Transverse colon (tissue), 4 donors: ENCODE results near the gene TRIM14.
A peak's percentile ranks its signal among the peaks of the same experiment; 100 is the strongest.

Experiments used
- EP300 ChIP-seq: sonication (generic); formaldehyde crosslinking; IDR thresholded peaks from one replicate; pipeline ENCODE4 v1.6.1; 2017; ENCODE audit warnings: antibody characterized with exemption, low read depth
- POLR2A ChIP-seq: fragments of 450-650 bp; IDR thresholded peaks from one replicate; pipeline ENCODE4 v1.6.1; 2016; ENCODE audit warnings: antibody characterized with exemption, mild to moderate bottlenecking, moderate library complexity
- POLR2AphosphoS5 ChIP-seq, 3 donors: sonication (generic); formaldehyde crosslinking; IDR thresholded peaks; one replicate each; pipeline ENCODE4 v1.6.1; 2016; ENCODE audit warnings: antibody characterized with exemption in 3 of 3
- TF ChIP-seq, protein P1 (sequence below), 5 experiments: fragments of 200-600 bp in 3 of 5; fragments of 450-650 bp in 2 of 5; sonication (generic) in 3 of 5; IDR thresholded peaks; 1 replicate in 2 of 5; 2 replicates in 3 of 5; pipeline ENCODE4 v1.5.1; 2016 to 2017; ENCODE audit warnings: antibody characterized with exemption in 5 of 5, inconsistent platforms in 3 of 5, mild to moderate bottlenecking in 2 of 5, moderate library complexity in 1 of 5

DNA sequence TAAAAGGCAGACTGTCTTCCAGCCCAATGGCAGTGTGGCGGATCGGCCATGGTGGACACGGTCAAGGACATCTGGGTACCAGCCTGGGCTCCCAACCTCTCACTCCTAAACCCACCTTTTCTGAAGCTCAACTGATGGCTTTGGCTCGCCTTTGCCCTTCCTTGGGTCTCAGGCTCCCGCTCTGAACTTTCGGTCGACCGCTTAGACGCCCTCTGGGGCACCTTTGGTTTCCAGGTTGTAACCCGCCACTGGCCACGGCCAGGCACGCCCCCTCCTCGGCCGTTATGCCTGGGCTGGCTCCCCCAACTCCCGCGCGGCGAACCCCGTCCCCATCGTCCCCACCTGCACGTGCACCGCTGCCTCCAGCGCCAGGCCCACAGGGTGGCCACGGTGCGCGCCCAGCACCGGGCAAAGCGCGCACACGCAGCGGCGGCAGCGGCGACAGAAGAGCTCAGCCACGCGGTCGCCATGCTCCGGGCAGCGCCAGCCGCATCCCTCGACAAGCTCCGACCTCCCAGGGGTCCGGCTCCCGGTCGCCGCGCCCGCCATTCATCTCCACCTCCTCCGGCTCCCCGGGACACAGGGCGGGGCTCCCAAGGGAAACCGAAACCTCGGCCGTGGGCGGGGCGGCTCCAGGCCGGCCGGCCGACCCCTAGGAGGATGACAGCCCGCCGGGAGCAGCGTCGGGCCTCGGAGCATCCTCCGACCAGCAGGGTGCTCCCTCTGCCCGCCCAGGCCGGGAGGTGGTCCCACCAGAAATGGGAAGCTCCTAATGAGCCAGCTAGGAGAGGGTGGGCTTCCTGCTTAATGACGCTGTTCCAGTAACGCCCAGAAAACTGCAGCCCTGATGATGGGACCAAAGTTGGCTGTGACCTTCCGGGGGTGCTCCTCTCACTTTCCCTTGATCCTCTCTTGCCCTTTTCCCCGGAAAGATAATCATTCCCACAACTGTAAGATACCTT lies at the start of gene TRIM14:
- TF ChIP-seq, protein P1, sequence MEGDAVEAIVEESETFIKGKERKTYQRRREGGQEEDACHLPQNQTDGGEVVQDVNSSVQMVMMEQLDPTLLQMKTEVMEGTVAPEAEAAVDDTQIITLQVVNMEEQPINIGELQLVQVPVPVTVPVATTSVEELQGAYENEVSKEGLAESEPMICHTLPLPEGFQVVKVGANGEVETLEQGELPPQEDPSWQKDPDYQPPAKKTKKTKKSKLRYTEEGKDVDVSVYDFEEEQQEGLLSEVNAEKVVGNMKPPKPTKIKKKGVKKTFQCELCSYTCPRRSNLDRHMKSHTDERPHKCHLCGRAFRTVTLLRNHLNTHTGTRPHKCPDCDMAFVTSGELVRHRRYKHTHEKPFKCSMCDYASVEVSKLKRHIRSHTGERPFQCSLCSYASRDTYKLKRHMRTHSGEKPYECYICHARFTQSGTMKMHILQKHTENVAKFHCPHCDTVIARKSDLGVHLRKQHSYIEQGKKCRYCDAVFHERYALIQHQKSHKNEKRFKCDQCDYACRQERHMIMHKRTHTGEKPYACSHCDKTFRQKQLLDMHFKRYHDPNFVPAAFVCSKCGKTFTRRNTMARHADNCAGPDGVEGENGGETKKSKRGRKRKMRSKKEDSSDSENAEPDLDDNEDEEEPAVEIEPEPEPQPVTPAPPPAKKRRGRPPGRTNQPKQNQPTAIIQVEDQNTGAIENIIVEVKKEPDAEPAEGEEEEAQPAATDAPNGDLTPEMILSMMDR (IDR thresholded peaks at IDR 0.05) = peak in 2 of 5 experiments; percentile 3 to 8
- no peak for TF ChIP-seq EP300
- TF ChIP-seq POLR2AphosphoS5 (IDR thresholded peaks at IDR 0.05) = peak; percentile 39 to 67 (median 52)
- TF ChIP-seq POLR2A = peak; percentile 48
